ENCODE measurements around the gene CYGB.
"Not testable (repeated sequence)": the region's sequence is repeated elsewhere in the genome, so short reads cannot be mapped to it uniquely, and the experiment has no call there.

The CYGB gene

DNA sequence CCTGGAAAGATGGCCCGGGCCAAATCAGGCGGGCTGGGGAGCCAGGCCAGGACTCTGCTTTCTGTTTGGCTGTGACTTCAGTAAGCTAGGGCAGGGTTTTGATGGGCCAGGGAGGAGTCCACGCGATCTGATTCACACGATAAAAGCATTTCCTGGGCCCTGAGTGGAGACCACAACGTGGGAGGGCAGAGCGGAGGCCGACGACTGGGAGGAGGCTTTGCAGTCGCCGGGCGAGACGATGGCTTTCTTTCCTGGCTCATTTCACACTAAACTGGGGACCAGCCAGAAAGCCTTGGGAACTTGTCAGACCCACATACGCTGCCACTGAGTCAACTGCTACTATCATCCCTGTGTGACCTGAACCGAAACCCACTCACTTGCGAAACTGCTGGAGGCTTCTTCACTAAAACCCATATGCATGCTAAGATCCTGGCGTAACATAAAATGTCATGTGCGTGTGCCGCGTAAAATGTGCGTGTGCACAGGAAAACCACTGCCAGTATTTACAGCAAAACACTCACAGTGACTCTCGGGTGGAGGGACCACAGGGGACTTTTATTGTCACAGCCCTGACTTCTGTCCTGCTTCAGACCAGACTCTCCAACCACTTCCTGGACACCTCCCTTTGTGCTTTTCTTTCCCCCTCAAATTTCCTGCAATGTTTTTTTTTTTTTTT is 22.1 kb downstream of the CYGB start:
- DNase-seq (ENCODE audit: low read depth) = no peak
- TF ChIP-seq CTCF (conservative IDR thresholded peaks at IDR 0.05; ENCODE audit: low read depth, low read length) = no peak
- no peak overlapping the region for H3K4me3 ChIP-seq (ENCODE audit: low read length)

- not testable (repeated sequence) for H3K4me3 ChIP-seq (ENCODE audit: low read length); DNase-seq (ENCODE audit: low read depth)
Observed at GRCh38 chr17:76514355-76514754, 23.2 kb downstream of the CYGB start.

GRCh38 chr17:76513306-76513692 is 24.2 kb downstream of the CYGB start:
- H3K4me3 ChIP-seq (ENCODE audit: low read length) = no peak overlapping the region
- TF ChIP-seq CTCF (conservative IDR thresholded peaks at IDR 0.05; ENCODE audit: low read depth, low read length) = no peak
- DNase-seq (ENCODE audit: low read depth) = no peak

DNA sequence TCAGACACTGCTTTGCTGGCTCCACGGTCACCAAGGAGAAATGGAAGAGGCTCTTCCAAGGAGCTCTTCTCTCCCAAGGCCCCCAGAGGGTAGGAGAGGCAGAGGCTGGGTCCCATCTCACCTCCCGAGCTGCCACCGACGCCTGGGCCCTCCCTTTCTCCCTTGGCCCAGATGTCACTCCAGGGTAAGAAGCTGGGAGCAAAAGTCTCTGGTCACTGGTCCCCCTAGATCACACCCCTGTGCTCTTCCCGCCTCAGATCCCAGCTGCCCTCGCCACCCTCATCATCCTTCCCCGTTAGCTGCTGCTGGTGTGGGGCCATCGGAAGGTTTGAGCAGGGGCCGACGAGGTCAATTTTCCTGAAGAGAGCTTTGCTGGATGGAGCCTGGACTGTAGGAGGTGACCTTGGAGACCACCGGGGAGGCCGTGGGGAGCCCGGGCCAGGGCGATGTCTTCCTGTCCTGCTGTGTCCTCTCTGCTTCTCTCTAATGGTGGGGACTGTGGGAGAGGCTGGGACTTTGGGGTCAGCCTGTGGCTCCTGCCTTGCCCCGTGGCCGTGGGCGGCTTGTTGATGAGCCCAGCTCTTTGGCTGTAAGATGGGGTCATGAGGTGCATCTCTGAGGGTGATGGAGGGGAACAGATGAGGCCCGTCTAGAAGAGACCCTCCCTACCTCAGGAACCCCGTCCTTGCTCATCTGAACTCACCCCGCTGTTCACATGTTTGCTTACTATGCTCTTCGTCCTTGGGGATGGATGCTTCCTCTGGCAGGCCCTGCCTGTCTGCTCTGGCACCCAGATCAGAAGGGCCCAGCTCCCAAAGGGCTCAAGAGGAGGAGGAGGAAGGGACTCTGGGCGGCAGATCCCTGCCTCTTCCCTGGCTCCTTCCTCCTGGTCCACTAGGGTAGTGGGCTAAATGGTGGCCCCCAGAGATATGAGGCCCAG is 24.9 kb downstream of the CYGB start:
- DNase-seq (ENCODE audit: low read depth) = no peak
- no peak overlapping the region for H3K4me3 ChIP-seq (ENCODE audit: low read length)
- no peak for TF ChIP-seq CTCF (conservative IDR thresholded peaks at IDR 0.05; ENCODE audit: low read depth, low read length)

DNA sequence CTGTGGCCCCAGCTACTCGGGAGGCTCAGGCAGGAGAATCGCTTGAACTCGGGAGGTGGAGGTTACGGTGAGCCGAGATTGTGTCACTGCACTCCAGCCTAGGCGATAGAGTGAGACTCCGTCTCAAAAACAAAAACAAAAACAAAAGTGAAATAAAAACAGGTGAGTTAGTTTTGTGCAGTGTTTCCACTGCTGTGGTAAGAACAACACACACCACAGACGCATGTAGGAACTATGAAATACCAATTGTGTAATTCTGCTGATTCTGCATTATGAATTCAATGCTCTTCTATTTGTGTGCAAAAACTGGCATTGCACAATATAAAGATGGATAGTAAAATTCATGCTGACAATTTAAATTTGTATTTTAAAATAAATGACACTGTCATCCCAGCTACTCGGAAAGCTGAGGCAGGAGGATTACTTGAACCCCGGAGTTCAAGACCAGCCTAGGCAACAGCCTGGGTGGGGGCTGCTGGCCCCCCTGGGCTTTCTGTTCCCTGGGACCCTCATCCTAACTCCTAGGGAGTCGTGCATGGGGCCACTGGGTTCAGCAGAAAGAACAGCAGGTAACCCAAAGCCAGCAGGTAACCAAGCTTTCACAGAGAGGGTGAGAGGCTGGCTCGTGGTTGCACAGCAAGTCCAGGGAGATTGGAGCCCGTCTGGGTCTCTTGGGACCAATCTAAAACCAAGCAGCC is 25.7 kb downstream of the CYGB start:
- DNase-seq (ENCODE audit: low read depth) = no peak
- TF ChIP-seq CTCF (conservative IDR thresholded peaks at IDR 0.05; ENCODE audit: low read depth, low read length) = no peak
- H3K4me3 ChIP-seq (ENCODE audit: low read length) = no peak overlapping the region

DNA sequence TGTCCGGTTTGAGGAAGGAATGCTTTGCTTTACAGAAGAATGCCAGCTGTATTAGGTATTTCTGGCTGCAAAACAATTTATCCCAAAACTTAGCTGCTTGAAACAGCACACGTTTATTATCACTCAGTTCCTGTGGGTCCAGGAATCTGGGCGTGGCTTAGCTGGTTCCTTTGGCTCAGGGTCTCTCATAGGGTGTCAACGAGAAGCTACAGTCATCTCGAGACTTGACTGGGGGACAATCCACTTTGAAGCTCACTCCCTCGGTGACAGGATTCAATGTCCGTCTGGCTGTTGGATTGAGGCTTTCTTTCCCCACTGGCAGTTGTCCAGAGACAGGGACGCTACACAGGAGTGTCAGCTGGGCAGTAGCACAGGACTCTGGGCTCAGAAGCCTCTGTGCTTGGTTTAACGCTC is 26.7 kb downstream of the CYGB start:
- H3K4me3 ChIP-seq (ENCODE audit: low read length) = no peak overlapping the region
- TF ChIP-seq CTCF (conservative IDR thresholded peaks at IDR 0.05; ENCODE audit: low read depth, low read length) = no peak

GRCh38 chr17:76508472-76509063 is 28.9 kb downstream of the CYGB start:
- H3K4me3 ChIP-seq (ENCODE audit: low read length); DNase-seq (ENCODE audit: low read depth): not testable (repeated sequence)

More for the DNA sequence above, 26.7 kb downstream of the CYGB start:
- no peak for DNase-seq (ENCODE audit: low read depth)
